ENCODE data around the gene DLG4.
A peak's percentile ranks its signal among the peaks of the same experiment; 100 is the strongest.

Gene DLG4

DNA sequence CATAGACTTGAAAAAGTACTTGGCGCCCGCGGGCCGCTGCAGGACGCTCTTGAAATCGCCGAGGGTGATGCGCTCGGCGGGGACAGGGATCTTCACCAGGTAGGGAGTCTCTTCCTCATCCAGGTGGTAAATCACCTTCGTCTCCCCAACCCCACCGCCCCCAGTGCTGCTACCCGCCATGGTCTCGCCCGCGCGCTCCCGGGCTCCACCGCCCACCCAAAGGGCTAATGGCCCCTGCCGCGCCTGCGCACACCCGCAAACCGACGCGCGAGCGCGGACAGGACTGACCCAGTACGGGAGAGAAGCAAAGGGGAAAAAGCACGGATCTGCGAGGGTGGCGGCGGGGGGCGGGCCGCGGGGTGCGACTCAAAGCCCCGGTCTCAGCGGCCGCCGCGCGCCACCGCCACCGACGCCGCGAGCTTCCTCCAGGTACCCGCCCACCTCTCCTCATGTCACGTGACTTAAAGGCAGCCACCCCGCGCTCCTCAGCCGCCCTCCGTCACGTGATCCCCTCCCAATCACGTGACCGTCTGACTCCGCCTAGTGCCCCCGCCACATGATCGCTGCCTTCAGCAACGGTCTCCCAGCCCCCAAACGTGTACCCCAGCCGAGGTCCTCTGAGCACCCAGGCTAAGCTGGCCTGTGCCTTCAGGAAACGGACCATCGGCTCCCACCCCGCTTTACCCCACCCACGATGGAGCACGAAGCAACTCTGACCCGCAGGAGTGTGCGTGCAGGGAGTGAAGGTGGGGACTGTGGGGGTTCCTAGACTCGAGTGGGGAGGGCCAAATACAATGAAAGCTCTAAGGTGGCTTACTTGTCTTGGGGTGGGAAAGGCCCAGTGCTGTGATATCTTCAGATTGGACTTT is 14.7 kb upstream of the DLG4 start, which contains the start of gene DVL2 (continued):
- TF ChIP-seq, protein P1, sequence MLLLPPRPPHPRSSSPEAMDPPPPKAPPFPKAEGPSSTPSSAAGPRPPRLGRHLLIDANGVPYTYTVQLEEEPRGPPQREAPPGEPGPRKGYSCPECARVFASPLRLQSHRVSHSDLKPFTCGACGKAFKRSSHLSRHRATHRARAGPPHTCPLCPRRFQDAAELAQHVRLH (tag by site-specific recombination; IDR thresholded peaks at IDR 0.05) = peak; percentile 94
- TF ChIP-seq SCRT2 (tag by site-specific recombination; IDR thresholded peaks at IDR 0.05) = 0 out of 2 replicates have a peak, but pooled peaks have one; percentile 48
- TF ChIP-seq HOXA7 (CRISPR knock-in tag; IDR thresholded peaks at IDR 0.05; ENCODE audit: borderline replicate concordance) = no peak
- no peak for TF ChIP-seq ZNF670 (tag by site-specific recombination; IDR thresholded peaks at IDR 0.05; ENCODE audit: low read depth)
- no peak for TF ChIP-seq ZNF174 (tag by site-specific recombination; IDR thresholded peaks at IDR 0.05)
- peak; percentile 92 for TF ChIP-seq ZNF610 (tag by site-specific recombination; IDR thresholded peaks at IDR 0.05; ENCODE audit: borderline replicate concordance)
- peak; percentile 92; the same call in 1 of the 2 replicates for TF ChIP-seq ZNF658 (tag by site-specific recombination; IDR thresholded peaks at IDR 0.05)
- peak; percentile 63; the same call in 1 of the 2 replicates for TF ChIP-seq PBX3 (CRISPR knock-in tag; IDR thresholded peaks at IDR 0.05)
- TF ChIP-seq ZFP41 (tag by site-specific recombination; IDR thresholded peaks at IDR 0.05; ENCODE audit: borderline replicate concordance) = no peak
- TF ChIP-seq ZNF37A (tag by site-specific recombination; IDR thresholded peaks at IDR 0.05) = 0 out of 2 replicates have a peak, but pooled peaks have one; percentile 46
- no peak for TF ChIP-seq ZNF596 (tag by site-specific recombination; IDR thresholded peaks at IDR 0.05)
- TF ChIP-seq ZNF76 (tag by site-specific recombination; IDR thresholded peaks at IDR 0.05; ENCODE audit: borderline replicate concordance, low read depth) = peak; percentile 77; the same call in 1 of the 2 replicates
- peak; percentile 84 for TF ChIP-seq ZBTB20 (tag by site-specific recombination; IDR thresholded peaks at IDR 0.05)
- TF ChIP-seq OVOL3 (tag by site-specific recombination; IDR thresholded peaks at IDR 0.05) = peak; percentile 88
- no peak for TF ChIP-seq ZNF48 (tag by site-specific recombination; IDR thresholded peaks at IDR 0.05)
- no peak for TF ChIP-seq ZNF707 (tag by site-specific recombination; IDR thresholded peaks at IDR 0.05)
- no peak for TF ChIP-seq ZFP3 (tag by site-specific recombination; IDR thresholded peaks at IDR 0.05; ENCODE audit: low read depth)
- TF ChIP-seq ZBTB8A (tag by site-specific recombination; IDR thresholded peaks at IDR 0.05) = peak; percentile 97
- TF ChIP-seq, protein P2, sequence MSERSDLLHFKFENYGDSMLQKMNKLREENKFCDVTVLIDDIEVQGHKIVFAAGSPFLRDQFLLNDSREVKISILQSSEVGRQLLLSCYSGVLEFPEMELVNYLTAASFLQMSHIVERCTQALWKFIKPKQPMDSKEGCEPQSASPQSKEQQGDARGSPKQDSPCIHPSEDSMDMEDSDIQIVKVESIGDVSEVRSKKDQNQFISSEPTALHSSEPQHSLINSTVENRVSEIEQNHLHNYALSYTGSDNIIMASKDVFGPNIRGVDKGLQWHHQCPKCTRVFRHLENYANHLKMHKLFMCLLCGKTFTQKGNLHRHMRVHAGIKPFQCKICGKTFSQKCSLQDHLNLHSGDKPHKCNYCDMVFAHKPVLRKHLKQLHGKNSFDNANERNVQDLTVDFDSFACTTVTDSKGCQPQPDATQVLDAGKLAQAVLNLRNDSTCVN (tag by site-specific recombination; optimal IDR thresholded peaks at IDR 0.05) = peak; percentile 99
- no peak for TF ChIP-seq GLI2 (tag by site-specific recombination; IDR thresholded peaks at IDR 0.05; ENCODE audit: borderline replicate concordance, low read depth)
- TF ChIP-seq, protein P3, sequence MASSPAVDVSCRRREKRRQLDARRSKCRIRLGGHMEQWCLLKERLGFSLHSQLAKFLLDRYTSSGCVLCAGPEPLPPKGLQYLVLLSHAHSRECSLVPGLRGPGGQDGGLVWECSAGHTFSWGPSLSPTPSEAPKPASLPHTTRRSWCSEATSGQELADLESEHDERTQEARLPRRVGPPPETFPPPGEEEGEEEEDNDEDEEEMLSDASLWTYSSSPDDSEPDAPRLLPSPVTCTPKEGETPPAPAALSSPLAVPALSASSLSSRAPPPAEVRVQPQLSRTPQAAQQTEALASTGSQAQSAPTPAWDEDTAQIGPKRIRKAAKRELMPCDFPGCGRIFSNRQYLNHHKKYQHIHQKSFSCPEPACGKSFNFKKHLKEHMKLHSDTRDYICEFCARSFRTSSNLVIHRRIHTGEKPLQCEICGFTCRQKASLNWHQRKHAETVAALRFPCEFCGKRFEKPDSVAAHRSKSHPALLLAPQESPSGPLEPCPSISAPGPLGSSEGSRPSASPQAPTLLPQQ (tag by site-specific recombination; IDR thresholded peaks at IDR 0.05) = peak; percentile 77
- TF ChIP-seq ZNF433 (tag by site-specific recombination; IDR thresholded peaks at IDR 0.05; ENCODE audit: low read depth) = 0 out of 2 replicates have a peak, but pooled peaks have one; percentile 45
- TF ChIP-seq ZNF514 (tag by site-specific recombination; IDR thresholded peaks at IDR 0.05) = no peak
- no peak for TF ChIP-seq BCL11B (tag by site-specific recombination; IDR thresholded peaks at IDR 0.05; ENCODE audit: low read depth)
- TF ChIP-seq SP2 (tag by site-specific recombination; IDR thresholded peaks at IDR 0.05) = peak; percentile 88
- no peak for TF ChIP-seq ZNF776 (tag by site-specific recombination; IDR thresholded peaks at IDR 0.05; ENCODE audit: borderline replicate concordance)
- 0 out of 2 replicates have a peak, but pooled peaks have one; percentile 24 for TF ChIP-seq ZNF184 (tag by site-specific recombination; IDR thresholded peaks at IDR 0.05)

Data from HEK293 (cell line).